Prostate gland (tissue), 2 donors: ENCODE data around the gene LMNB1.

Experiments used
- POLR2A ChIP-seq: fragments of 450-650 bp; IDR thresholded peaks from one replicate; pipeline ENCODE4 v1.6.1; 2016; ENCODE audit warnings: antibody characterized with exemption, mild to moderate bottlenecking
- POLR2AphosphoS5 ChIP-seq: sonication (generic); formaldehyde crosslinking; IDR thresholded peaks from one replicate; pipeline ENCODE4 v1.6.1; 2017; ENCODE audit warnings: antibody characterized with exemption
- TF ChIP-seq, protein P1 (sequence below), 4 experiments: fragments of 200-600 bp in 2 of 4; fragments of 450-650 bp in 2 of 4; sonication (generic) in 2 of 4; IDR thresholded peaks; 1 replicate in 3 of 4; 2 replicates in 1 of 4; pipeline ENCODE4 v1.5.1; 2016 to 2019; ENCODE audit warnings: antibody characterized with exemption in 4 of 4, mild to moderate bottlenecking in 2 of 4, moderate library complexity in 2 of 4

DNA sequence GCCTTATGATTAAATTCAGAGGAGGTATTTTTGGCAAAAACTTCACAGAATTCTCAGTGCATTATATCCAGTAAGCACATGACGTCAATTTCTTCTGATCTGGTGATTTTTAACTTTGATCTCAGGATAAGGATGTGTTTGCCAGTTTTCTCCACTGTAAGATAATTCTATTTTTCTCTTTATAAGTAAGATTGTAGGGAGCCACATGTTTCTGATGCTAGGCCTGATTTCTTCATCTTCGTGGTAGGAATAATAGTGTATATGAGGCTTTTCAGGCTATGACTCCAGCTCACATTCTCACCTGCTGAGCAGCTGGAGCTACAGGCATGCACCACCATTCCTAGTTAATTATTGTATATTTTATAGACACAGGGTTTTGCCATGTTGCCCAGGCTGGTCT, 32.1 kb upstream of the LMNB1 start:
- TF ChIP-seq, protein P1, sequence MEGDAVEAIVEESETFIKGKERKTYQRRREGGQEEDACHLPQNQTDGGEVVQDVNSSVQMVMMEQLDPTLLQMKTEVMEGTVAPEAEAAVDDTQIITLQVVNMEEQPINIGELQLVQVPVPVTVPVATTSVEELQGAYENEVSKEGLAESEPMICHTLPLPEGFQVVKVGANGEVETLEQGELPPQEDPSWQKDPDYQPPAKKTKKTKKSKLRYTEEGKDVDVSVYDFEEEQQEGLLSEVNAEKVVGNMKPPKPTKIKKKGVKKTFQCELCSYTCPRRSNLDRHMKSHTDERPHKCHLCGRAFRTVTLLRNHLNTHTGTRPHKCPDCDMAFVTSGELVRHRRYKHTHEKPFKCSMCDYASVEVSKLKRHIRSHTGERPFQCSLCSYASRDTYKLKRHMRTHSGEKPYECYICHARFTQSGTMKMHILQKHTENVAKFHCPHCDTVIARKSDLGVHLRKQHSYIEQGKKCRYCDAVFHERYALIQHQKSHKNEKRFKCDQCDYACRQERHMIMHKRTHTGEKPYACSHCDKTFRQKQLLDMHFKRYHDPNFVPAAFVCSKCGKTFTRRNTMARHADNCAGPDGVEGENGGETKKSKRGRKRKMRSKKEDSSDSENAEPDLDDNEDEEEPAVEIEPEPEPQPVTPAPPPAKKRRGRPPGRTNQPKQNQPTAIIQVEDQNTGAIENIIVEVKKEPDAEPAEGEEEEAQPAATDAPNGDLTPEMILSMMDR (IDR thresholded peaks at IDR 0.05), result no peak
- no peak for TF ChIP-seq POLR2A
- TF ChIP-seq POLR2AphosphoS5, result no peak
